Fibroblast of mammary gland (primary cell): ENCODE measurements around the gene KCNJ5.

Source experiments
- DNase-seq: peaks from one replicate; pipeline ENCODE4 v3.0.0-alpha.2; 2010; ENCODE audit warnings: low read depth
- H3K4me3 ChIP-seq: 2 replicates; pipeline ENCODE4 v1.5.1; 2011; ENCODE audit warnings: low read depth, mild to moderate bottlenecking, low read length, moderate library complexity; ENCODE audit not compliant: control insufficient read depth
- CTCF ChIP-seq: conservative IDR thresholded peaks from 2 replicates; pipeline ENCODE4 v1.5.1; 2011; ENCODE audit warnings: low read depth, low read length, inconsistent platforms; ENCODE audit not compliant: control insufficient read depth, insufficient read depth

Gene KCNJ5

GRCh38 chr11:128905345-128906184 lies 14.4 kb downstream of the KCNJ5 start:
- DNase-seq: peak; percentile 39
- peak overlapping the region; percentile 52 for H3K4me3 ChIP-seq
- TF ChIP-seq CTCF: peak; percentile 41

GRCh38 chr11:128906185-128907050 lies 15.3 kb downstream of the KCNJ5 start:
- no peak for DNase-seq
- TF ChIP-seq CTCF: no peak
- H3K4me3 ChIP-seq: no peak overlapping the region

- no peak for TF ChIP-seq CTCF
- no peak overlapping the region for H3K4me3 ChIP-seq
- DNase-seq: no peak
Measured at GRCh38 chr11:128907585-128907984, 16.4 kb downstream of the KCNJ5 start.

- DNase-seq: peak; percentile 78
- no peak for TF ChIP-seq CTCF
- H3K4me3 ChIP-seq: peak overlapping the region; percentile 16
Measured at GRCh38 chr11:128908391-128909246, 17.5 kb downstream of the KCNJ5 start.

GRCh38 chr11:128909438-128910125 lies 18.4 kb downstream of the KCNJ5 start:
- H3K4me3 ChIP-seq: no peak overlapping the region
- DNase-seq: no peak
- TF ChIP-seq CTCF: no peak

GRCh38 chr11:128910576-128910975 lies 19.4 kb downstream of the KCNJ5 start:
- H3K4me3 ChIP-seq: no peak overlapping the region
- no peak for DNase-seq
- no peak for TF ChIP-seq CTCF
